Nephron (organoid): ENCODE data around the gene POU4F1.

Source experiments
- H3K27ac Mint-ChIP-seq, 3 experiments: 2 replicates each; pipeline ENCODE4 v1.8.0; 2020; ENCODE audit warnings: mixed read lengths in 3 of 3, mild to moderate bottlenecking in 2 of 3, moderate library complexity in 1 of 3
- H3K27me3 Mint-ChIP-seq: 2 replicates; pipeline ENCODE4 v1.8.0; 2021; ENCODE audit warnings: low read depth, mild to moderate bottlenecking, moderate library complexity, mixed read lengths
- H3K36me3 Mint-ChIP-seq: 2 replicates; pipeline ENCODE4 v1.8.0; 2020; ENCODE audit warnings: low read depth, mixed read lengths
- H3K4me1 Mint-ChIP-seq: 2 replicates; pipeline ENCODE4 v1.8.0; 2020; ENCODE audit warnings: mixed read lengths
- H3K4me3 Mint-ChIP-seq, 3 experiments: 2 replicates each; pipeline ENCODE4 v1.8.0; 2020; ENCODE audit warnings: mild to moderate bottlenecking in 3 of 3, mixed read lengths in 3 of 3, moderate library complexity in 2 of 3
- H3K9me3 Mint-ChIP-seq: 2 replicates; pipeline ENCODE4 v1.8.0; 2020; ENCODE audit warnings: mixed read lengths
- CTCF ChIP-seq, 3 experiments: fragments of 200-600 bp; sonication (generic); IDR thresholded peaks; one replicate each; pipeline ENCODE4 v1.5.0; 2021; ENCODE audit warnings: antibody characterized with exemption in 3 of 3; ENCODE audit not compliant: unreplicated experiment in 3 of 3

The POU4F1 gene

DNA sequence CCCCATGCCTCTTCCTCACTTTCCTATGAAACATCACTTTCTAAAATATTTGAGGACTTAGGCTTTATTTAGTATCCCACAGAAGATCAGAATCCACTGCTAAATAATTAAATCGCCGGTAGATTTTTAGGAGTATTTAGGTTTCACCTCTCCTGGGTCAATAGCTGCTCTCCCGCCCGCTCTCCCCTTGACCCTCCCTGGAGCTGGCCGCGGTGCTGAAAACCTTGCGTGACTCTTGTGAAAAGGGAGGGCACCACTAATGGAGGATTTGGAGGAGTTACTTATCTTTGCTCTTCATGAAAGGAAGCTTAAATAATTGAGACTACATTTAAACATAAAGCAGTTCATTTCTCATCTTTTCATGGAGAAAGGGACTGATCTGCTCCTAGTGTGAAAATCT, 14.1 kb downstream of the POU4F1 start:
- Mint-ChIP-seq H3K27ac (no peak overlapping the region), H3K4me3 (no peak overlapping the region), H3K4me1 (peaks cover 5% of the 10 kb centered on the region), H3K9me3 (peaks cover 9% of the 10 kb centered on the region), H3K27me3 (peaks cover 99% of the 10 kb centered on the region), H3K36me3 (no peaks in the 10 kb centered on the region)
- TF ChIP-seq CTCF (IDR thresholded peaks at IDR 0.05; ENCODE audit: unreplicated experiment in 3 of 3) = no peak

DNA sequence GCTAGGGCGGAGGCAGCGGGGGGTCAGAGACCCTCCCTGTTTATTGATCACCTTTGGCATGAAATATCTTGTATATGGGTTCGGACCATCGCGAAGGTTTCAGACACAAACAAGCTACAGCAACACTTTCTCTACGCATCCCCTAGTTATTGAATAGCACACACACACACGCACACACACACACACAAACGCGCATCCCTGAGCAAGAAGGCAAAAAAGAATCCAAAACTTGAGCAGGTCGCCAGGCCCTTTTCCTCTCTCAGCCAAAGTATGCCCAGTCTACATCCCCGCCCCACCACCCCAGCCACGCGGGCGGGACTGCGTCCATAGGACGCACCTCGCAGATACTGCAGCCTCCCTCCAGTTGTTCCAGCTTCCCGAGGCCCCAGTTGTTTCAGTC, 16.0 kb downstream of the POU4F1 start:
- Mint-ChIP-seq H3K4me3 (no peak overlapping the region), H3K27ac (no peak overlapping the region), H3K27me3 (peaks cover 88% of the 10 kb centered on the region), H3K4me1 (no peaks in the 10 kb centered on the region), H3K9me3 (peaks cover 9% of the 10 kb centered on the region), H3K36me3 (no peaks in the 10 kb centered on the region)
- TF ChIP-seq CTCF (IDR thresholded peaks at IDR 0.05; ENCODE audit: unreplicated experiment in 3 of 3) = no peak

DNA sequence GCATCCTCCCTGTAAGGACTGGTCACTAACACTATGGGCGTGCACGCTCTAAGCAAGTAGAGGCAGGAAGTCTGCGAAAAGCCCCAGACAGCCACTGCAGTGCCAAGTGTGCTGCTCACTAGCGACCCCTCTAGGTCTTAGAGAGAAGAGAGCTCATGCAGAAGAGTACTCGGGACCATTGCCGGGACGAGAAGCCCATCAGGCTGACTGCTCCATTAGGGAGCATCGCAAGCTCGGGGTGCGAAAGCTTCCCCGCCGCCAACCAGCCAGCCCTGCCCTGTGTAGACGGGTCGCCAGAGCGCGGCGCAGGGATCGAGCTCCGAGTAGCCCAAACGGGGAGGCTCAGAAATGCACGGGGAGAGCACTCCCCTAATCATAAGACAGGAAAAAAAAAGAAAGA, 16.6 kb downstream of the POU4F1 start:
- no peak overlapping the region for H3K4me3 Mint-ChIP-seq
- no peaks in the 10 kb centered on the region for H3K36me3 Mint-ChIP-seq

GRCh38 chr13:78576261-78576660, 27.1 kb downstream of the POU4F1 start:
- peaks cover 3% of the 10 kb centered on the region for H3K9me3 Mint-ChIP-seq
- H3K27me3 Mint-ChIP-seq = peaks cover 20% of the 10 kb centered on the region
- TF ChIP-seq CTCF (IDR thresholded peaks at IDR 0.05; ENCODE audit: unreplicated experiment in 3 of 3) = no peak
- H3K27ac Mint-ChIP-seq = no peak overlapping the region
- H3K4me3 Mint-ChIP-seq = no peak overlapping the region
- no peaks in the 10 kb centered on the region for H3K36me3 Mint-ChIP-seq
- H3K4me1 Mint-ChIP-seq = no peaks in the 10 kb centered on the region

More for the DNA sequence above, 16.6 kb downstream of the POU4F1 start:
- no peak overlapping the region for H3K27ac Mint-ChIP-seq
- H3K9me3 Mint-ChIP-seq = peaks cover 9% of the 10 kb centered on the region
- no peak for TF ChIP-seq CTCF (IDR thresholded peaks at IDR 0.05; ENCODE audit: unreplicated experiment in 3 of 3)
- H3K4me1 Mint-ChIP-seq = no peaks in the 10 kb centered on the region
- peaks cover 85% of the 10 kb centered on the region for H3K27me3 Mint-ChIP-seq

DNA sequence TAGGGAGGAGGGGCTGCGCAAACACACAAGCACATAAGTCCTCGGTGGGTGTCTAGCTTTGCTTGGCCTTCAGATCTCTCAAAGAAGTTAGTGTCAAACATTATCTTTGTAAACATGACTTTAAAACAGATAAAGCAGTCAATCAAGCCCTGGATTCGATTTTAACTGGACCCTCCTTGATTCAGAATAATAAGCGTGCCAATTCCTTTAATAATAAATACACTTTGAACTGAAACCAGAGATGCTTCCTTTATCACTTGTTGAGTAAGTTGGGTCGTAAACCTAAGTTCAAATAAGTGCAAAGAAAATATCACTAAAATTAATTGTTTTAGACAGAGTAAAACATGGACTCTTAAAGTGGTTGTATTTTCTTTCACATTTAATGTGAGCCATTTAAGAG, 30.9 kb downstream of the POU4F1 start:
- H3K27me3 Mint-ChIP-seq = peaks cover 5% of the 10 kb centered on the region
- no peak overlapping the region for H3K4me3 Mint-ChIP-seq
- H3K9me3 Mint-ChIP-seq = peaks cover 3% of the 10 kb centered on the region
- no peaks in the 10 kb centered on the region for H3K4me1 Mint-ChIP-seq
- H3K27ac Mint-ChIP-seq = no peak overlapping the region
- TF ChIP-seq CTCF (IDR thresholded peaks at IDR 0.05; ENCODE audit: unreplicated experiment in 3 of 3) = no peak
- H3K36me3 Mint-ChIP-seq = no peaks in the 10 kb centered on the region

DNA sequence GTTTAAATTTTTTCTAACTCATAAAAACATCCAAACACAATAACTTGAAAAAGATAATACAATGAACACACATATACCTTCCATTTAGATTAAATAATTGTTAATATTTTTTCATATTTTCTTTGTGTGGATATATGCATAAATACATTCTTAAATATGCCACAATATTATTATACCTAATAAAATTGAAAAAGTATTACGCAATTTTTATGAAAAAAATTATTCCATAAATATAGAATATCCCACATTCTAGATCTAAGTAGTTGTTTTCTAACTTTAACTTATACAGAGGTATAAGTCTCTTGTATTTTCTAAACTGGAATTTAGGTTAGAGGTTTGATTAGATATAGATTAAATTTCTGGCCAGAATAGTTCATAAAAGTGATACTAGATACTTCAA, 34.3 kb downstream of the POU4F1 start:
- no peak for TF ChIP-seq CTCF (IDR thresholded peaks at IDR 0.05; ENCODE audit: unreplicated experiment in 3 of 3)
- H3K27ac Mint-ChIP-seq = no peak overlapping the region
- H3K4me3 Mint-ChIP-seq = no peak overlapping the region
- no peaks in the 10 kb centered on the region for H3K36me3 Mint-ChIP-seq
- no peaks in the 10 kb centered on the region for H3K4me1 Mint-ChIP-seq
- no peaks in the 10 kb centered on the region for H3K27me3 Mint-ChIP-seq
- no peaks in the 10 kb centered on the region for H3K9me3 Mint-ChIP-seq
